Thyroid gland (tissue), 4 donors: ENCODE results near the gene ITGA11.

Experiments used
- POLR2A ChIP-seq, 2 donors: fragments of 450-650 bp; IDR thresholded peaks; one replicate each; pipeline ENCODE4 v1.6.1; 2017; ENCODE audit warnings: antibody characterized with exemption in 2 of 2, mild to moderate bottlenecking in 2 of 2, moderate library complexity in 1 of 2
- TF ChIP-seq, protein P1 (sequence below), 6 experiments: fragments of 200-600 bp in 3 of 6; fragments of 450-650 bp in 3 of 6; sonication (generic) in 3 of 6; IDR thresholded peaks; one replicate each; pipeline ENCODE4 v1.5.1; 2016 to 2019; ENCODE audit warnings: antibody characterized with exemption in 6 of 6, mild to moderate bottlenecking in 2 of 6, inconsistent platforms in 1 of 6, moderate library complexity in 1 of 6

DNA sequence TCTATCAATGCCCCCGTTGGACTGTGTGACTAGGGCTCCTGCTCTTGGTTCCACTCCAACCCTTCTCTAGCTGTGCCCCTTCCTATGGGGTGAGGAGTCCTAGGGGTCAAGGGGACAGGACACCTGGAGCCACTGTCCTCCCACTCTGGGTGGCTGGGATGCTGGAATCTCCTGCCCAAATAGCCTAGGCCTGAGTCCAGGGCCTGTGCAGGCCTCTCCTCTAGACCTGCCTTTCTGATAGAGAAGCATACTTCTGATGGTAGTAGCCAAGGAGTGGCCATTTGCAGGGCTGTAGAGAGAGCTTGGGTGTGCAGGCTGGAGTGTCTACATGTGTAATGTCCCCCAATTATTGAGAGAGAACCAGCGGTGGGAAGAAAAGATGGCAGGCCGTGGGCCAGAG, 54.2 kb downstream of the ITGA11 start:
- TF ChIP-seq, protein P1, sequence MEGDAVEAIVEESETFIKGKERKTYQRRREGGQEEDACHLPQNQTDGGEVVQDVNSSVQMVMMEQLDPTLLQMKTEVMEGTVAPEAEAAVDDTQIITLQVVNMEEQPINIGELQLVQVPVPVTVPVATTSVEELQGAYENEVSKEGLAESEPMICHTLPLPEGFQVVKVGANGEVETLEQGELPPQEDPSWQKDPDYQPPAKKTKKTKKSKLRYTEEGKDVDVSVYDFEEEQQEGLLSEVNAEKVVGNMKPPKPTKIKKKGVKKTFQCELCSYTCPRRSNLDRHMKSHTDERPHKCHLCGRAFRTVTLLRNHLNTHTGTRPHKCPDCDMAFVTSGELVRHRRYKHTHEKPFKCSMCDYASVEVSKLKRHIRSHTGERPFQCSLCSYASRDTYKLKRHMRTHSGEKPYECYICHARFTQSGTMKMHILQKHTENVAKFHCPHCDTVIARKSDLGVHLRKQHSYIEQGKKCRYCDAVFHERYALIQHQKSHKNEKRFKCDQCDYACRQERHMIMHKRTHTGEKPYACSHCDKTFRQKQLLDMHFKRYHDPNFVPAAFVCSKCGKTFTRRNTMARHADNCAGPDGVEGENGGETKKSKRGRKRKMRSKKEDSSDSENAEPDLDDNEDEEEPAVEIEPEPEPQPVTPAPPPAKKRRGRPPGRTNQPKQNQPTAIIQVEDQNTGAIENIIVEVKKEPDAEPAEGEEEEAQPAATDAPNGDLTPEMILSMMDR (IDR thresholded peaks at IDR 0.05), result no peak
- no peak for TF ChIP-seq POLR2A (IDR thresholded peaks at IDR 0.05)
